Measurements from ENCODE around the gene MED31. TPM values are rescaled to one million over a fixed set of nuclear protein-coding genes. Genes with fewer than 3 reads are reported as not detected.

Gene MED31
- total and polyA plus RNA-seq, 2 experiments from 2014 or later = 5.5 to 49.3 TPM

DNA sequence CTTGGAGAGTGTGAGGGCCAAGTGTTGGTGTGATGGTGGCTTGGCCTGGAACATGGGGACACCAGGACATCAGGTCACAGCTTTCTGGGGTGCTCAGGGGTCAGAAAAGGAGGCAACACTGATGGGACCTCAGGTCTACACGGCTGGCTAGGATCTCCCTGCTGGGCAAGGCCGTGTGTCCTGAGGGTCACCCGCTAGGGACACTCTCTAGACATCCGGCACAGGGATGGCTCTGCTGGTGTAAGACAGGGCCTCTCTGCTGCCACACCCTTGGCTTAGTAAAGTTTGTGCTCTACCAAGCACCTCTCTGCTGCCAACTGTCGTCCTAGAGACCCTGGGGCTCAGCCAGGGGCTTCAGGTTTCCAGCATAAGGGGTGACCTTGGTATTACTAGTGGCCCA is 45.5 kb upstream of the MED31 start (continued):
- TF ChIP-seq ZNF462 (CRISPR knock-in tag; IDR thresholded peaks at IDR 0.05) = no peak
- TF ChIP-seq STAT1 (IDR thresholded peaks at IDR 0.05; ENCODE audit: unreplicated experiment) = no peak
- TF ChIP-seq POLR2AphosphoS5 (IDR thresholded peaks at IDR 0.05; ENCODE audit: low read depth) = no peak

DNA sequence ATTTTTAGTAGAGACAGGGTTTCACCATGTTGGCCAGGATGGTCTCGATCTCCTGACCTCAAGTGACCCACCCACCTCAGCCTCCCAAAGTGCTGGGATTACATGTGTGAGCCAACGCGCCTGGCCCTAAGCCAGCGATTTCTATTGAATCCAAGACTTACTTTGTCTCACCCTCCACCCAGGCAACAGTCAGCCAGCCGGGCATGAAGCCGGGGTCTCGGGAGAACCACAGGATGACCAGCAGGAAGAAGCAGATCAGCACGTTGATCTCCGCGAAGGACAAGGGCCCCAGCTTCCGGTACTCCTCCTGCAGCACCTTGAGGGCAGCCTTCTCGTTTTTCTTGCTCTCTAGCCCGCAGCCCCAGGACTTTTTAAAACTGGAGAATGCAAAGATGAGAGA is 44.2 kb upstream of the MED31 start:
- no peak overlapping the region for H3K27ac Mint-ChIP-seq
- peaks cover 4% of the 10 kb centered on the region; the same call in 2 of the 3 replicates for H3K4me1 Mint-ChIP-seq
- Histone ChIP-seq H3K27ac (ENCODE audit: low read depth) (no peak overlapping the region), H3K27me3 (ENCODE audit: insufficient read depth) (no peaks in the 10 kb centered on the region), H3K4me2 (no peak overlapping the region), H3K79me2 (replicated peaks; ENCODE audit: insufficient read depth) (no peaks in the 10 kb centered on the region), H3K4me1 (ENCODE audit: insufficient read depth) (no peaks in the 10 kb centered on the region), H4K20me1 (replicated peaks; ENCODE audit: insufficient read depth) (no peaks in the 10 kb centered on the region), H3K36me3 (ENCODE audit: insufficient read depth) (no peaks in the 10 kb centered on the region), H3K9me2 (ENCODE audit: insufficient read depth) (no peaks in the 10 kb centered on the region), H3F3A (replicated peaks; ENCODE audit: low read depth) (no peaks in the 10 kb centered on the region), H3K4me3 (no peak overlapping the region), H2AFZ (no peak overlapping the region)
- no peak overlapping the region for H3K4me3 Mint-ChIP-seq
- H3K9me3 Mint-ChIP-seq = 0 out of 3 replicates have a peak, but pooled peaks cover 3% of the 10 kb centered on the region
- peaks cover 19% of the 10 kb centered on the region for H3K27me3 Mint-ChIP-seq (ENCODE audit: insufficient read depth, low read depth, poor library complexity)
- H3K36me3 Mint-ChIP-seq (ENCODE audit: low read depth) = no peaks in the 10 kb centered on the region; the same call in 2 of the 3 replicates
- ATAC-seq = no peak
- no peak for DNase-seq (ENCODE audit: low spot score)
- TF ChIP-seq, protein P1, sequence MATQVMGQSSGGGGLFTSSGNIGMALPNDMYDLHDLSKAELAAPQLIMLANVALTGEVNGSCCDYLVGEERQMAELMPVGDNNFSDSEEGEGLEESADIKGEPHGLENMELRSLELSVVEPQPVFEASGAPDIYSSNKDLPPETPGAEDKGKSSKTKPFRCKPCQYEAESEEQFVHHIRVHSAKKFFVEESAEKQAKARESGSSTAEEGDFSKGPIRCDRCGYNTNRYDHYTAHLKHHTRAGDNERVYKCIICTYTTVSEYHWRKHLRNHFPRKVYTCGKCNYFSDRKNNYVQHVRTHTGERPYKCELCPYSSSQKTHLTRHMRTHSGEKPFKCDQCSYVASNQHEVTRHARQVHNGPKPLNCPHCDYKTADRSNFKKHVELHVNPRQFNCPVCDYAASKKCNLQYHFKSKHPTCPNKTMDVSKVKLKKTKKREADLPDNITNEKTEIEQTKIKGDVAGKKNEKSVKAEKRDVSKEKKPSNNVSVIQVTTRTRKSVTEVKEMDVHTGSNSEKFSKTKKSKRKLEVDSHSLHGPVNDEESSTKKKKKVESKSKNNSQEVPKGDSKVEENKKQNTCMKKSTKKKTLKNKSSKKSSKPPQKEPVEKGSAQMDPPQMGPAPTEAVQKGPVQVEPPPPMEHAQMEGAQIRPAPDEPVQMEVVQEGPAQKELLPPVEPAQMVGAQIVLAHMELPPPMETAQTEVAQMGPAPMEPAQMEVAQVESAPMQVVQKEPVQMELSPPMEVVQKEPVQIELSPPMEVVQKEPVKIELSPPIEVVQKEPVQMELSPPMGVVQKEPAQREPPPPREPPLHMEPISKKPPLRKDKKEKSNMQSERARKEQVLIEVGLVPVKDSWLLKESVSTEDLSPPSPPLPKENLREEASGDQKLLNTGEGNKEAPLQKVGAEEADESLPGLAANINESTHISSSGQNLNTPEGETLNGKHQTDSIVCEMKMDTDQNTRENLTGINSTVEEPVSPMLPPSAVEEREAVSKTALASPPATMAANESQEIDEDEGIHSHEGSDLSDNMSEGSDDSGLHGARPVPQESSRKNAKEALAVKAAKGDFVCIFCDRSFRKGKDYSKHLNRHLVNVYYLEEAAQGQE (IDR thresholded peaks at IDR 0.05; ENCODE audit: unreplicated experiment) = no peak
- TF ChIP-seq EZH2 (IDR thresholded peaks at IDR 0.05; ENCODE audit: low read depth, unreplicated experiment) (no peak), EZH2phosphoT487 (IDR thresholded peaks at IDR 0.05; ENCODE audit: unreplicated experiment) (no peak)
- TF ChIP-seq, protein P2, sequence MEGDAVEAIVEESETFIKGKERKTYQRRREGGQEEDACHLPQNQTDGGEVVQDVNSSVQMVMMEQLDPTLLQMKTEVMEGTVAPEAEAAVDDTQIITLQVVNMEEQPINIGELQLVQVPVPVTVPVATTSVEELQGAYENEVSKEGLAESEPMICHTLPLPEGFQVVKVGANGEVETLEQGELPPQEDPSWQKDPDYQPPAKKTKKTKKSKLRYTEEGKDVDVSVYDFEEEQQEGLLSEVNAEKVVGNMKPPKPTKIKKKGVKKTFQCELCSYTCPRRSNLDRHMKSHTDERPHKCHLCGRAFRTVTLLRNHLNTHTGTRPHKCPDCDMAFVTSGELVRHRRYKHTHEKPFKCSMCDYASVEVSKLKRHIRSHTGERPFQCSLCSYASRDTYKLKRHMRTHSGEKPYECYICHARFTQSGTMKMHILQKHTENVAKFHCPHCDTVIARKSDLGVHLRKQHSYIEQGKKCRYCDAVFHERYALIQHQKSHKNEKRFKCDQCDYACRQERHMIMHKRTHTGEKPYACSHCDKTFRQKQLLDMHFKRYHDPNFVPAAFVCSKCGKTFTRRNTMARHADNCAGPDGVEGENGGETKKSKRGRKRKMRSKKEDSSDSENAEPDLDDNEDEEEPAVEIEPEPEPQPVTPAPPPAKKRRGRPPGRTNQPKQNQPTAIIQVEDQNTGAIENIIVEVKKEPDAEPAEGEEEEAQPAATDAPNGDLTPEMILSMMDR (conservative IDR thresholded peaks at IDR 0.05; ENCODE audit: low read depth in 2 of 2) = no peak
